WTC11 (cell line): ENCODE measurements around the gene GALNT7. TPM values are rescaled to one million over a fixed set of nuclear protein-coding genes. Genes with fewer than 3 reads are reported as not detected.
"Not testable (repeated sequence)": the region's sequence is repeated elsewhere in the genome, so short reads cannot be mapped to it uniquely, and the experiment has no call there.

Experiments
- ATAC-seq: fragments of 200-7000 bp; cut with Tn5 transposase; 2 replicates; pipeline ENCODE4 v1.10.0; 2021; ENCODE audit warnings: mild to moderate bottlenecking, moderate library complexity
- CTCF ChIA-PET: fragments of 300-600 bp; sonication (Branson Sonifier 250); formaldehyde crosslinking; loops from one replicate; lab custom pipeline; 2021; ENCODE audit warnings: antibody characterized with exemption; lab: Charles Lee
- POLR2A ChIA-PET: fragments of 350-600 bp; sonication (Branson Sonifier 250); formaldehyde crosslinking; loops from one replicate; lab custom pipeline; 2021; ENCODE audit warnings: antibody characterized with exemption; lab: Charles Lee
- DNase-seq: peaks from one replicate; pipeline ENCODE4 v3.0.0; 2021; ENCODE audit warnings: low spot score
- H3K27ac Mint-ChIP-seq: 2 replicates; pipeline ENCODE4 v1.8.0; 2021; ENCODE audit warnings: mixed read lengths
- H3K27me3 Mint-ChIP-seq: 2 replicates; pipeline ENCODE4 v1.8.0; 2021; ENCODE audit warnings: low read depth, mild to moderate bottlenecking, moderate library complexity, mixed read lengths
- H3K36me3 Mint-ChIP-seq: 2 replicates; pipeline ENCODE4 v1.8.0; 2021; ENCODE audit warnings: mixed read lengths
- H3K4me1 Mint-ChIP-seq: 2 replicates; pipeline ENCODE4 v1.8.0; 2022; ENCODE audit warnings: mixed read lengths
- H3K4me3 Mint-ChIP-seq: 2 replicates; pipeline ENCODE4 v1.8.0; 2021; ENCODE audit warnings: mild to moderate bottlenecking, moderate library complexity, mixed read lengths
- H3K9me3 Mint-ChIP-seq: 2 replicates; pipeline ENCODE4 v1.8.0; 2021; ENCODE audit warnings: mixed read lengths
- FOXP4 ChIP-seq: sonication (generic); formaldehyde crosslinking; IDR thresholded peaks from 2 replicates; pipeline ENCODE4 v1.8.0; 2022; ENCODE audit warnings: mild to moderate bottlenecking, missing genetic modification reagents
- GABPB1 ChIP-seq: sonication (generic); formaldehyde crosslinking; IDR thresholded peaks from 2 replicates; pipeline ENCODE4 v1.8.1; 2023; ENCODE audit warnings: mild to moderate bottlenecking, missing genetic modification reagents
- NFATC4 ChIP-seq: fragments of 250-450 bp; sonication (Bioruptor Pico); IDR thresholded peaks from 2 replicates; pipeline ENCODE4 v1.9.0; 2021; ENCODE audit warnings: mild to moderate bottlenecking
- NFYB ChIP-seq: sonication (generic); formaldehyde crosslinking; conservative IDR thresholded peaks from 2 replicates; pipeline ENCODE4 v1.8.0; 2022; ENCODE audit warnings: low read depth, missing genetic modification reagents
- PRDM15 ChIP-seq: sonication (generic); formaldehyde crosslinking; IDR thresholded peaks from 2 replicates; pipeline ENCODE4 v1.8.0; 2022; ENCODE audit warnings: missing genetic modification reagents
- ZNF121 ChIP-seq: sonication (generic); formaldehyde crosslinking; IDR thresholded peaks from 2 replicates; pipeline ENCODE4 v1.8.0; 2023; ENCODE audit warnings: missing genetic modification reagents
- ZNF396 ChIP-seq: fragments of 250-450 bp; sonication (Bioruptor Pico); IDR thresholded peaks from 2 replicates; pipeline ENCODE4 v1.8.0; 2021; ENCODE audit warnings: mild to moderate bottlenecking, moderate library complexity, borderline replicate concordance
- total RNA-seq: library from RNA; stranded (reverse); gene quantifications from 3 replicates; pipeline ENCODE4 v1.2.3, GENCODE V29; 2021
- TF ChIP-seq, protein P1 (sequence below): sonication (generic); formaldehyde crosslinking; IDR thresholded peaks from 2 replicates; pipeline ENCODE4 v1.8.0; 2023; ENCODE audit warnings: missing genetic modification reagents, mild to moderate bottlenecking, borderline replicate concordance
- TF ChIP-seq, protein P2 (sequence below): sonication (generic); formaldehyde crosslinking; IDR thresholded peaks from 2 replicates; pipeline ENCODE4 v1.8.0; 2022; ENCODE audit warnings: mild to moderate bottlenecking, missing genetic modification reagents
- TF ChIP-seq, protein P3 (sequence below): sonication (generic); formaldehyde crosslinking; IDR thresholded peaks from 2 replicates; pipeline ENCODE4 v1.8.0; 2023; ENCODE audit warnings: missing genetic modification reagents
- TF ChIP-seq, protein P4 (sequence below): fragments of 250-450 bp; sonication (Bioruptor Pico); IDR thresholded peaks from 2 replicates; pipeline ENCODE4 v1.9.0; 2021; ENCODE audit warnings: moderate library complexity, mild to moderate bottlenecking, inconsistent platforms, borderline replicate concordance
- TF ChIP-seq, protein P5 (sequence below): sonication (generic); formaldehyde crosslinking; IDR thresholded peaks from 2 replicates; pipeline ENCODE4 v1.8.1; 2022; ENCODE audit warnings: missing genetic modification reagents, borderline replicate concordance

Gene GALNT7
- total RNA-seq, 1 experiment from 2014 or later, result 86.9 TPM

DNA sequence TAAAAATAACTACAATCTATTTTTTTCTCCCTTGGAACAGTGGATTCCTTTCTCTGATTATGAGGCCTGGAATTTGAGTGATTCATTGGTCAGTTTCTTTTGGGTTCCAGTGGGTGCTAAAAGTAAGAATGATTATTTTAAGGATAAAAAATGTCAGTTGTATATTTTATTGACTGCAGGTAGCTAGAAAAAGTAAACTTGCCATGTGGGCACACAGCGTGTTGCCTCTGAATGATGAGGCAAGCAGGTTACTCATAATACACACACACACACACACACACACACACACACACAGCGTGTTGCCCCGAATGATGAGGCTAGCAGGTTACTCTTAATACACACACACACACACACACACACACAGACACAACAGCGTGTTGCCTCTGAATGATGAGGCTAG lies 13.8 kb downstream of the GALNT7 start:
- H3K27me3 Mint-ChIP-seq, result no peaks in the 10 kb centered on the region
- CTCF ChIA-PET, result interaction anchor here (1.6 kb wide), 1 partner anchor 169 kb away, joined by 7 read pairs; no protein-coding TSS in a partner anchor
- ATAC-seq (no peak), DNase-seq (no peak)
- H3K36me3 Mint-ChIP-seq, result peaks cover 16% of the 10 kb centered on the region
- no peak overlapping the region for H3K27ac Mint-ChIP-seq
- H3K4me3 Mint-ChIP-seq, result no peak overlapping the region
- H3K4me1 Mint-ChIP-seq, result peaks cover 33% of the 10 kb centered on the region
- TF ChIP-seq NFATC4 (no peak), ZNF121 (CRISPR knock-in tag) (no peak), ZNF396 (CRISPR knock-in tag) (no peak), GABPB1 (no peak)
- TF ChIP-seq, protein P1, sequence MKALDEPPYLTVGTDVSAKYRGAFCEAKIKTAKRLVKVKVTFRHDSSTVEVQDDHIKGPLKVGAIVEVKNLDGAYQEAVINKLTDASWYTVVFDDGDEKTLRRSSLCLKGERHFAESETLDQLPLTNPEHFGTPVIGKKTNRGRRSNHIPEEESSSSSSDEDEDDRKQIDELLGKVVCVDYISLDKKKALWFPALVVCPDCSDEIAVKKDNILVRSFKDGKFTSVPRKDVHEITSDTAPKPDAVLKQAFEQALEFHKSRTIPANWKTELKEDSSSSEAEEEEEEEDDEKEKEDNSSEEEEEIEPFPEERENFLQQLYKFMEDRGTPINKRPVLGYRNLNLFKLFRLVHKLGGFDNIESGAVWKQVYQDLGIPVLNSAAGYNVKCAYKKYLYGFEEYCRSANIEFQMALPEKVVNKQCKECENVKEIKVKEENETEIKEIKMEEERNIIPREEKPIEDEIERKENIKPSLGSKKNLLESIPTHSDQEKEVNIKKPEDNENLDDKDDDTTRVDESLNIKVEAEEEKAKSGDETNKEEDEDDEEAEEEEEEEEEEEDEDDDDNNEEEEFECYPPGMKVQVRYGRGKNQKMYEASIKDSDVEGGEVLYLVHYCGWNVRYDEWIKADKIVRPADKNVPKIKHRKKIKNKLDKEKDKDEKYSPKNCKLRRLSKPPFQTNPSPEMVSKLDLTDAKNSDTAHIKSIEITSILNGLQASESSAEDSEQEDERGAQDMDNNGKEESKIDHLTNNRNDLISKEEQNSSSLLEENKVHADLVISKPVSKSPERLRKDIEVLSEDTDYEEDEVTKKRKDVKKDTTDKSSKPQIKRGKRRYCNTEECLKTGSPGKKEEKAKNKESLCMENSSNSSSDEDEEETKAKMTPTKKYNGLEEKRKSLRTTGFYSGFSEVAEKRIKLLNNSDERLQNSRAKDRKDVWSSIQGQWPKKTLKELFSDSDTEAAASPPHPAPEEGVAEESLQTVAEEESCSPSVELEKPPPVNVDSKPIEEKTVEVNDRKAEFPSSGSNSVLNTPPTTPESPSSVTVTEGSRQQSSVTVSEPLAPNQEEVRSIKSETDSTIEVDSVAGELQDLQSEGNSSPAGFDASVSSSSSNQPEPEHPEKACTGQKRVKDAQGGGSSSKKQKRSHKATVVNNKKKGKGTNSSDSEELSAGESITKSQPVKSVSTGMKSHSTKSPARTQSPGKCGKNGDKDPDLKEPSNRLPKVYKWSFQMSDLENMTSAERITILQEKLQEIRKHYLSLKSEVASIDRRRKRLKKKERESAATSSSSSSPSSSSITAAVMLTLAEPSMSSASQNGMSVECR (CRISPR knock-in tag), result no peak
- TF ChIP-seq, protein P2, sequence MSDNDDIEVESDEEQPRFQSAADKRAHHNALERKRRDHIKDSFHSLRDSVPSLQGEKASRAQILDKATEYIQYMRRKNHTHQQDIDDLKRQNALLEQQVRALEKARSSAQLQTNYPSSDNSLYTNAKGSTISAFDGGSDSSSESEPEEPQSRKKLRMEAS (CRISPR knock-in tag), result no peak
- TF ChIP-seq, protein P3, sequence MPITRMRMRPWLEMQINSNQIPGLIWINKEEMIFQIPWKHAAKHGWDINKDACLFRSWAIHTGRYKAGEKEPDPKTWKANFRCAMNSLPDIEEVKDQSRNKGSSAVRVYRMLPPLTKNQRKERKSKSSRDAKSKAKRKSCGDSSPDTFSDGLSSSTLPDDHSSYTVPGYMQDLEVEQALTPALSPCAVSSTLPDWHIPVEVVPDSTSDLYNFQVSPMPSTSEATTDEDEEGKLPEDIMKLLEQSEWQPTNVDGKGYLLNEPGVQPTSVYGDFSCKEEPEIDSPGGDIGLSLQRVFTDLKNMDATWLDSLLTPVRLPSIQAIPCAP (CRISPR knock-in tag), result no peak
- TF ChIP-seq, protein P4, sequence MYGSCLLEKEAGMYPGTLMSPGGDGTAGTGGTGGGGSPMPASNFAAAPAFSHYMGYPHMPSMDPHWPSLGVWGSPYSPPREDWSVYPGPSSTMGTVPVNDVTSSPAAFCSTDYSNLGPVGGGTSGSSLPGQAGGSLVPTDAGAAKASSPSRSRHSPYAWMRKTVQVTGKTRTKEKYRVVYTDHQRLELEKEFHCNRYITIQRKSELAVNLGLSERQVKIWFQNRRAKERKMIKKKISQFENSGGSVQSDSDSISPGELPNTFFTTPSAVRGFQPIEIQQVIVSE (CRISPR knock-in tag), result no peak
- peaks cover 4% of the 10 kb centered on the region; the same call in 1 of the 2 replicates for H3K9me3 Mint-ChIP-seq
- POLR2A ChIA-PET, result interaction anchor here (0.7 kb wide), 1 partner anchor 16 kb away, joined by 7 read pairs; no protein-coding TSS in a partner anchor

- POLR2A ChIA-PET, DNase-seq, H3K27ac Mint-ChIP-seq, H3K9me3 Mint-ChIP-seq, H3K4me3 Mint-ChIP-seq, CTCF ChIA-PET, ATAC-seq, H3K27me3 Mint-ChIP-seq: not testable (repeated sequence)
- peaks cover 43% of the 10 kb centered on the region for H3K4me1 Mint-ChIP-seq
- peaks cover 16% of the 10 kb centered on the region for H3K36me3 Mint-ChIP-seq
These were observed 15.1 kb downstream of the GALNT7 start for GRCh38 chr4:173183659-173184247.

DNA sequence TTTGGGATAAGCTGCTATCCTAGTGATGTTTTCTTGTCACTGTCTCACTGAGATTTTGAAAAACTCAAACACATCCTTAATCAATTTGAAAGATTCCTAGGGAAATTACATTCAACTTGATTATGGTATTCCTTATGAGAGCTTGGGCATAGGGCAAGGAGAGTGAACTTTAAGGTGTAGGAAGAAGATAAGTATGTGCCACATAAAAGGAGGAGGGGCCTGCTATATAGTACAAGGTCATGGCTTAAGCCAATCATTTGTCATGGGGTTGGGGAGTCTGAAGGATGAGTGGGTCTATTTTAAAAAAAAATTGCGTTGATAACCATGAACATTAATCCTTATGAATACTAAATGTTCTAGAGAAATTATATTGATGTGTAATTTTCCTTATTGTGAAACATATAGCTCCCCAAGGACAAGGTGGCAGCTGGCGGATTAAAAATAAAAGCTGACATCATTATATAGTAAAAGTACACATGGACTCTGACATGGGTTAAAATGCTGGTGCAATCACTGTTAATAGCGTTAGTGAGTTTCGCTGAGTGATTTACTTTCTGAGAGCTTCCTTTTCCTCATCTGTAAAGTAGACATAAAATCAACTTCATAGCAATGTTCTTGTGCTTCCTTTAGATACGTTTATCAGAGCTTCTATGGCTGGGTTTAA lies 17.4 kb downstream of the GALNT7 start:
- no peak overlapping the region for H3K4me3 Mint-ChIP-seq
- TF ChIP-seq, protein P5, sequence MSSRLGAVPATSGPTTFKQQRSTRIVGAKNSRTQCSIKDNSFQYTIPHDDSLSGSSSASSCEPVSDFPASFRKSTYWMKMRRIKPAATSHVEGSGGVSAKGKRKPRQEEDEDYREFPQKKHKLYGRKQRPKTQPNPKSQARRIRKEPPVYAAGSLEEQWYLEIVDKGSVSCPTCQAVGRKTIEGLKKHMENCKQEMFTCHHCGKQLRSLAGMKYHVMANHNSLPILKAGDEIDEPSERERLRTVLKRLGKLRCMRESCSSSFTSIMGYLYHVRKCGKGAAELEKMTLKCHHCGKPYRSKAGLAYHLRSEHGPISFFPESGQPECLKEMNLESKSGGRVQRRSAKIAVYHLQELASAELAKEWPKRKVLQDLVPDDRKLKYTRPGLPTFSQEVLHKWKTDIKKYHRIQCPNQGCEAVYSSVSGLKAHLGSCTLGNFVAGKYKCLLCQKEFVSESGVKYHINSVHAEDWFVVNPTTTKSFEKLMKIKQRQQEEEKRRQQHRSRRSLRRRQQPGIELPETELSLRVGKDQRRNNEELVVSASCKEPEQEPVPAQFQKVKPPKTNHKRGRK (CRISPR knock-in tag), result no peak
- TF ChIP-seq FOXP4, result no peak
- TF ChIP-seq, protein P4 (CRISPR knock-in tag), result no peak
- TF ChIP-seq NFYB, result no peak
- no peak for TF ChIP-seq PRDM15 (CRISPR knock-in tag)

More for the DNA sequence above, 17.4 kb downstream of the GALNT7 start:
- DNase-seq (no peak), ATAC-seq (no peak)
- Mint-ChIP-seq H3K27me3 (no peaks in the 10 kb centered on the region), H3K36me3 (peaks cover 16% of the 10 kb centered on the region), H3K4me1 (peaks cover 55% of the 10 kb centered on the region), H3K9me3 (peaks cover 4% of the 10 kb centered on the region; the same call in 1 of the 2 replicates), H3K27ac (peak overlapping the region; percentile 61; the same call in 1 of the 2 replicates)
- CTCF ChIA-PET, result interaction anchor here (1.6 kb wide), 1 partner anchor 116 kb away, joined by 3 read pairs; no protein-coding TSS in a partner anchor
- POLR2A ChIA-PET, result interaction anchor here (0.7 to 1.0 kb wide), 2 partner anchors 9 to 16 kb away, joined by 3 read pairs; no protein-coding TSS in a partner anchor
